ENCODE results near the gene EWSR1.
A peak's percentile ranks its signal among the peaks of the same experiment; 100 is the strongest.

The EWSR1 gene

DNA sequence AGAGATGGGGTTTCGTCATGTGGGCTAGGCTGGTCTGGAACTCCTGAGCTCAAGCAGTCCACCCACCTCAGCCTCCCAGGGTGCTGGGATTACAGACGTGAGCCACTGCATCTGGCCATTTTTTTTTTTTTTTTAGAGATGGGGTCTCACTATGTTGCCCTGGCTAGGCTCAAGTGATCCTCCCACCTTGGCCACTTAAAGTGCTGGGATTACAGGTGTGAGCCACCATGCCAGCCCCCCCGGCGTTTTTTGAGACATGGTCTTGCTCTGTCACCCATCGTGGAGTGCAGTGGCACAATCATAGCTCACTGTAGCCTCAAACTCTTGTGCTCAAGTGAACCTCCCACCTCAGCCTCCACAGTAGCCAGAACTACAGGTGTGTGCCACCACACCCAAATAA is 16.8 kb upstream of the EWSR1 start:
- no peak for DNase-seq (ENCODE audit: low spot score)

DNA sequence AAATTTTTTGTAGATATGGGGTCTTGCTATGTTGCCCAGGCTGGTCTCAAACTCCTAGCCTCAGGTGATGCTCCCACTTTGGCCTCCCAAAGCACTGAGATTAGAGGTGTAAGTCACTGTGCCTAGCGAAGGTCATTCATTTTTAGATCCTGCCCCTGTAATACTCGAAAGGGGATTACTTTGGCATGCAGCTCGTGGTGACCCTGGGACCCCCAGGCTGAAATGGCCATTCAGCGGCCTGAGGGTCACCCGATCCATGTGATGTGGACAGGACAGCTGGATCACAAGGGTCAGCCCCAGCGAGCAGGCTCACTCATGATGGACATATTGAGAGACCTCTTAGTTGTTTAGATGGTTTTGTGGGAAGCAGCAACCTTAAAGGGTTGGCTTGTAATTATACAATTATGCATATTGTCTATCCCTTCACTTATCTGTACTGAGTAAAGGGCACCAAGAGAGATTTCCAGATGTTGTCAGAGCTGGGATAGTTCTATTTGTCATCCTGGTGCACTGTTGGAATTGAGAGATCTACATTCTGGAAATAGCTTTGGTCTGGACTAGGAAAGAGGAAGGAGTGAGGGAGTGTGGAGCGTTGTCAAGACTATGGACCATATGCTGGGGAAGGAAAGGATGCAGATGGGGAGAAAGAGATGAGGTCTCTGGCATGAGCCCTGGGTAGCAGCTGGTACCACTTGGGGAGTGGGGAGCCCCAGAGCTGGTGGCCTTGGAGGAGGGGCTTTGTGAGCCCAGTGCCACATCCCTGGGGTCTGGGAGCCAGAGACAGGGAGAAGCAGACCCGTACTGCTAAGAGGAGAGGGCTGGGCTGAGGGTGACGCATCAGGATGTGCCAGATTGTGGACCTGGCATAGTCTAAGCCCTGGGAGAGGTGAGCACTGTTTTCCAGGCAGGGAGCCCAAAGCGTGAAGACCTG is 15.8 kb upstream of the EWSR1 start:
- DNase-seq (ENCODE audit: low spot score), result no peak

DNA sequence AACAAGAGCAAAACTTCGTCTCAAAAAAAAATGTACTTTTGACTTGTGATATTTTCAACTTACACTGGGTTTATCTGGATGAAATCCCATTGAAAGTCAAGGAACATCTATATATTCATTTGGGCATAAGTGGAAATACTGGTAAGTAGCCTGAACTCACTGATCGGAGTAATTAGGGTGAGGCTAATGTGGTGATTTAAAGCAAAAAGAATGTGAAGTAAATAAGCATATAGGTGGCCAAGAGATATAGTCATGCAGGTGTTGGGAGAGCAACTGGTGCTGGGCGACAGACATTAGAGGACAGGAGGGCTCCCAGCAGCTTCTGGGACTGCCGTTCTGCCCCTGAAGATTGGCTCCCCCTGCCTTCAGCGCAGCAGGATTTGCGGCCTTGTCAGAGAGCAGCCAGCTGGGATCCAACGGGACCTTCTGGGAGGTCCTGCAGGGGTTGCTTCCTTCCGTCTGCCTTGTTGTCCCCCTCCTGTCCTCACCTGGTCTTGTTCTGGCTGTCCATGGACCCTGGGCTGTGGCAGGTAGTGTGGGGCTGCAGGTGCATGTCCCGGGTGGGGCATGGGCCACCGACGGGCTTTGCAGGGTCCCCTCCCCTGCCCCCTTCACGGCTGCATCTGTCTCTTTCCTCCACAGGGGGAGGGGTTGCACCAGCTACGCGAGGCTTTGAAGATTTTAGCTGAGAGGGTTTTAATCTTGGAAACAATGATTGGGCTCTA is 14.3 kb upstream of the EWSR1 start:
- DNase-seq (ENCODE audit: low spot score), result no peak

DNA sequence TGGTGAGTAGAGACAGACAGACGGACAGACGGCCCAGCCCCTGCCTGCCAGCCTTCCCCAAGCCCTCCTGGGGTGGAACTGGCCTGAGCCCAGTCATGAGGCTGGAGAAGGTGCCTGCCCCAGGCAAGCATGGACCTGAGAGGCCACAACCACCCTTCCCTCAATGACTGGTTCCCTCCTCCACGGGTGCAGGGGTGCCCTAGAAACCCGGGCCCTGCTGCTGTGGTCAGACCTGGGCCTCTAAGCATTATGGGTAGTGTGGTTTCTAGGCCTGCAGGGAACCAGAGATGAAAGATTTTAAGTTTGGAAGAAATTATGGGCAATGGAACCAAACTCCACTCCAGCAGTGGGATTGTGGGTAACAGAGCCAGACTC is 13.8 kb upstream of the EWSR1 start:
- no peak for DNase-seq (ENCODE audit: low spot score)

DNA sequence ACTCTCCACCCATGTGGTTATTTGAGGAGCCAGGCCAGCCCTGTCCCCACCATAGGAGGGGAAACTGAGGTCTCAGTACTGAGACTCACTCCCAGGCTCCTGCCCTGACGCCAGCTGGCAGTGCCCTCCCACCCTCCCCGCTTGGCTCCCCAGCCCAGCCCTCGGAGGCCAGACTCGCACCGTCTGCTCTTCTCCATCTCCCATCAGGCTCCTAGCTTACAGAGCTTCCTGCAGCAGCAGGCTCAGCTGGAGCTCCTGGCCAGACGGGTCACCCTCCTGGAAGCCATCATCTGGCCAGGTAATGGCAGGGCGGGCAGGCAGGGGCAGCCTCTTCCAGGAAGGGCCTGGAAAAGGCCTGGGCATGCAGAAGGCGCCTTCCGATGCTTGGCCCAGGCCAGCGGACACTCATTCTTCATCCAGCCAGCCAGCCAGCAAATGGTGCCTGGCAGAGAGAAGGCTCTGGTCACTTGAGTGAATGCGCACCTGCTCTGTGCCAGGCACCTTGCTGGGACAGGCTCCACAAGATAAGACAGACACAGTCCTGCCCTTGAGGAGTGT is 12.9 kb upstream of the EWSR1 start:
- DNase-seq (ENCODE audit: low spot score), result no peak

DNA sequence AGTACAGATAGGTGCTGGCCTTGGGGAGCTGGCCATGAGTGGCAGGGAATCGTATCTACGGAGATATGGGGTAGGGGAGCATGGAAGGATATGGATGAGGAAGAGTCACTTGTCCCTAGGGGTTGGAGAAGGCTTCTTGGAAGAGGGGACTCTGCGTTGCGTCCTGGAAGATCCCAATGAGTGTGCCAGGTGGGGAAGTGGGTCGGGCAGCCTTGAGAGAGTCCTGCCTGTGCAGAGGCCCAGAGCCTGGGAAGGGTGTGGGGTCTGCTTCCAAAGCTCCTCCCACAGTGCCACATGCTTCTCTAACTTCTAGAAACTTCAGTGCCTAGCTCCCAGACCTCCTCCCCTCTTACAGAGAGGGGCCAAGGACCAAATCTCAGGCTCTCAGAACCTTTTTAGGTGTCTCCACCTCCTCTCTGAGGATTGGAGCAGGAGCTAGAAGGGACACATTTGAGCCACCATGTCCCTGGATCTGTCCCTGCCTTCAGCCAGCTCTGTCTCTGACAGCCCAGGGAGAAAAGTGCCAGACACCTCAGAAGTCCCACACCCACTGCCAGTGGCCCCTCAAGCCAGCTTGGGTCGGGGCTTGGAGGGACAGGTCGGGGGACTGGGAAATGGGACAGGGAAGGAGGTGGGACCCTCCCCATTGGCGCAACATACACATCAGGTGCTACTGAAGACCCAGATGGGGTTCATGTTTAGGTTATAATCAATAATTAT is 11.3 kb upstream of the EWSR1 start:
- no peak for DNase-seq (ENCODE audit: low spot score)

DNA sequence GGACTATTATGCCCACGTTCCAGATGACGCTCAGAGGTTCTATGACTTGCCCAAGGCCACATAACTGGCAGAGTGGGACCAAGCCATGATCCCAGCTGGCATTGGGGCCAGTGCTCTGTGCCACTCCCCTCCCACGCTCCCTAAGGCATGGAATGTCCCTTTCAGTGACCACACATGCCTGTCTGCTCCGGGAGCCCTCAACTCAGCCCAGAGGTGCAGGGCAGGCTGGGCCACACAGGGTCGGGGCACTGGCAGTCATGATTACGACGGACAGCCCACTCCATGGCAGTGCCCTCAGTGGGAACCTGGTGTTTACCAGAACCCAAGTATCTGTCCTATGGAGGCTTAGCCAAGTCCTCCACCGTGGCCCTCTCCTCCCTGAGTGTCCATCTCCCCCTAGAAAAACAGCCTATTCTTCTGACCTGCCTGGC is 10.3 kb upstream of the EWSR1 start:
- no peak for DNase-seq (ENCODE audit: low spot score)

DNA sequence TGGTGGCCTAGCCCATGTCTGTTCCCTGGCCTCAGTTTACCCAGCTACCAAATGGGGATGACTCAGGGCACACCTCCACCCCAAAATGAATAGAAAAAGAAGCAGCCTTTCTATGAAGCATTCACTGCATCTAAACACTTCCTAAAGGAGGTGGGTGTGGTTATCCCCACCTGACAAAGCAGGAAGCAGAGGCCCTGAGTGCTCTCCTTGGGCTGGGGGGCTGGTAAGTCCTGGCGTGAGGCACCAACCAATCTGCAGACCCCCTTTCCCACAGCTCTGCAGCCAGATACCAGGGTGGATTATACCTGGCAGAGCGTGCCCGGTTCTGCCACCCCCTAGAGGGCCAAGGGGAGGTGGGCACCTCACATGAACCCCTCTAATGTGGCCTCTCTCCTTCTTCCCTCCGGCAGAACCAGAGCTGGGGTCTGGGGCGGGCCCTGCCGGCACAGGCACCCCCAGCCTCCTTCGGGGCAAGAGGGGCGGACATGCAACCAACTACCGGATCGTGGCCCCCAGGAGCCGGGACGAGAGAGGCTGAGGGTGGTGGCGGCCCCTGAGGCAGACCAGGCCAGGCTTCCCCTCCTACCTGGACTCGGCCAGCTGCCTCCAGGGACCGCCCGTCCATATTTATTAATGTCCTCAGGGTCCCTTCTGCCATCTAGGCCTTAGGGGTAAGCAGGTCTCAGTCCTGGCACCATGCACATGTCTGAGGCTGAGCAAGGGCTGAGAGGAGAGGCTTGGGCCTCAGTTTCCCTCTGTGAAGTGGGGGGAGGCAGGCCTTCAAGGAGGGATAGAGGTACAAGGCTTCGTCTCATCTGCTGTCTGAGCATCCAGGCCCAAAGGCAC is 9.4 kb upstream of the EWSR1 start:
- no peak for DNase-seq (ENCODE audit: low spot score)

DNA sequence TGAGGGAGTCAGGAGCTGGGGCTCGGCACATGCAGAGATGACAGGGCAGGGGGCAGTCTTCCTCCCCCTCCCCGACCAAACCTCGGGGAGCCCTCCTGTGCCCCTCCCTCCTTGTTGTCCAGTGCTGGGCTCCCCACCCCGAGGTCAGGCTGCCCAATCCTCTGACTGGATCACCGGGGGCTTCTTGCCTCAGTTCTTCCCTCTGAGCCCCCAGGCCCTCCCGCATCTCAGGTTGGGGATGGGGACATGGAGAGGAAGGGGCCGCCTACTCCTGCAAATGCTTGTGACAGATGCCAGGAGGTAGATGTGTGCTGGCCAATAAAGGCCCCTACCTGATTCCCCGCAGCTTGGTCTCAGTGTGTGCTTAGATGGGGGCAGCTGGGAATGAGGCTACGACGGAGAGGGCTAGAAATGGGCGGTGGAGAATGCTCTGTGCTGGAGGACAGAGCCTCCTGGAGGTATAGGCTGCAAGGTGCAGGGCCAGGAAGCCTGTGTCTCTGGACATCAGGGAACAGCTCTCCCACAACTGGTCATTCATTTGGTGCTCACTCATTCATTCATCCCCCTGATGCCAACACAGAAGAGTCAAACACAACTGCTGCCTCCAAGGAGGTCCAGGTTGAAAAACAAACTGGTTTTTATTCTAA is 8.7 kb upstream of the EWSR1 start:
- no peak for DNase-seq (ENCODE audit: low spot score)

DNA sequence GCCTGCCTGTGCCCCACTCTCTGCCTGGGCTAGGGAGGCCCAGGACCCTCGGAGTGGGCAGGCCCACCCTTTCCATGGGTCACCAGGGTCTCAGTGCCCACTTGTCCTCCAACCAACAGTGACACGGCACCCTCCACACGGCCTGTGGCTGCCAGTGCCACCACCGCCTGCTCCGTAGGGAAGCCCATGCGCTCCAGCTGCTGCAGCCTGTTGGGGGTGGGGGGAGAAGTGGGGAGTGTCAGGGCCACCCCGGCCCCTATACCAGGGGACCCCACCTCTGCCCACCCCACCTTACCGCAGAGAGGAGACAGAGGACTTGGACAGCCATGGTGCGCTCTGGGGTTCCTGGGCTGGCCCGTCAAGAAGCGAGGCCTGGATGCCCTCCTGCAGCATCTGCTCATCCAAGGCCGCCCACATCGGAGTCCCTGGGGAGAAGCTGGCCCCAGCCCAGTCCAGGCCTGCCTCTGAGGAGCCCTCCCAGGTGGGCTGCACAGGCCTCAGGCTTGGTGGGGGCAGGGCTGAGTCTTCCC is 8.0 kb upstream of the EWSR1 start:
- no peak for DNase-seq (ENCODE audit: low spot score)

DNA sequence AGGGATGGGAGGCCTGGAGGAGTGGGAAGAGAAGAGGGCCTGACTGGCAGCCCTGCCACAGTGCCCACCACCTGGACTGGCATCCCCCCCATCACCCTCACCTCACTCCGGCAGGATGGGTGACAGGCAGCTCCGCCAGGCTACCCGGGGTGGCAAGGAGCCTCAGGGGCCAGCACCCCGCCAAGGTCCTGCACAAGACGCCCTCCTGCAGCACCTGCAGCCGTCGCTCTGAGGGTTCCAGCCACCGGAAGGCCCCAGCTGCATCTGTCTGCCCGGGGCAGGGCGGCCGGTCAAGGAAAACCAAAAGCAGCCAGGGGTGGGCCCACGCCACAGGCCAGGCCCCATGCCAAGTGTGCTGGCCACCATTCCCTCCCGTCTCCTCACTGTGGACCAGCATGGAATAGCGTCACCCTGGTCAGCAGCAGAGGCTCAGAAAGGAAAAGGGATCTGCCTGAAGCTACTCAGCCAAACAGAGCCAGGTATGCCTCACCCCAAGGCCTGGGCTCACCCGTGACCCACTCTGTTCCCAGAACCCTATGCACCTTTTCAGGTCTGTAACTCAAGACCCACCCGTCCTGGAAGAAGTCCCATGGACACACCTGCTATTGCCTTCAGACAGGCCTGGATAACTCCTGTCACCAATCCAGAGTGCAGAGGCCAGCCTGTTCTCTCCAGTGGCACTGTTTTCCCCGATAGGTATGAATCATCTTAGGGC is 7.3 kb upstream of the EWSR1 start:
- DNase-seq (ENCODE audit: low spot score), result no peak

DNA sequence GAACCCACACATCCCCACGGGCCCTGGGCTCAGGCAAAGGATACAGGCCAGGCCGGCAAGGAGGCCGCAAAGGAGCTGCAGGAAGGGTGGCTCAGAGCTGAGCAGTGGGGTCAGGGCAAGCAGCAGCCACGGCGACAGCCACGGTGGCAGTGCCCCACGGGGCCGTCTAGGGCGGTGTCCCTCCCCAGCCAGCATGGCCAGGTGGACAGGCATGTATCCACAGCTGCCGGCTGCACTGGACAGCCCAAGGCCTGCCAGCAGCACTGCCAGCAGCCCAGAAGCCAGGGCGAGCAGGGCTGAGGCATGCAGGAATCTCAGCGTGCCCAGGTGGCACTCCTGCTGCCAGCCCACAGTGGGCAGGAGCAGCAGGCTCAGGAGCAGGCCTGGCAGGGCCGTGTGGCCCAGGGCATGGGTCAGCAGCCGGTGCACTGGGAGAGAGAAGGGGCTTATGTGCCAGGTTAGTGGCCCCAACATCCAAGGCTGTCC is 4.2 kb upstream of the EWSR1 start:
- DNase-seq (ENCODE audit: low spot score), result no peak

DNA sequence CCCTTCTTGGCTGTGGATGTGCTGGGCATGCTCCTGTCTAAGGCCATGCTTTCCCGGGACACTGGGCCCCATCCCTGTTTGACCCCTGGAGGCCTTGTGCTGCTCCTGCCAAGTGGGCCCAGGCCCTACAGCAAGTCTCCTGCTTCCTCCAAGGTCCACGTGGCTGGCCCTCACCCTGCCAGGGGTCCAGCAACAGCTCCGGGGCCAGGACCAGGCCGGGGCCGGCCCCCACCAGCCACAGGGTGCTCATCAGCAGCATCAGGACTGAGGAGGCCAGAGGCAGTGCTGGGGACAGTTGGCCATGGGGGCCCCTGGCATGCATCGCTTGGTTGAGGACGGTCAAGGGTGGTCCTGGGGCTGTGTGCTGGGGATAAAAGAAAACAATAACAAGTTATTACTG is 2.8 kb upstream of the EWSR1 start:
- DNase-seq (ENCODE audit: low spot score), result no peak

DNA sequence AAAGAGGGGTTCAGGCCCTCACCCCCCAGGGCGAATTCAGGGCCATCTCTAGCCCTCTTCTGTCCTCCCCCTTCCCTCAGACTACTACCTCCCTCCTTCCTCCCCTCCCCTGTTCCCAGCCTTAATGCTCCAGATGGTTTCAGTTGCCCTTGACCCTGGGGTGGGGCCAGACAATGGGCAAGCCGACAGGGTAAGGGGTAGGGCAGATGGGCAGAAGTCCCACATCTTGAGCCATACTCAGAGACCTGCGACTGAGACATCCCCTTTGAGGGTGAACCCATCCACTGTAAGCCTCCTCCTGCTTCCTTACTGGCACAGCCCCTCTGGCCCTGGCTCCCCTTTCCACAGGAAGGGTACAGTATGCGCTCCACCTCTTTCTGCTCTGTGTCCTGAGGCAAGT is 2.1 kb upstream of the EWSR1 start:
- DNase-seq (ENCODE audit: low spot score), result no peak

DNA sequence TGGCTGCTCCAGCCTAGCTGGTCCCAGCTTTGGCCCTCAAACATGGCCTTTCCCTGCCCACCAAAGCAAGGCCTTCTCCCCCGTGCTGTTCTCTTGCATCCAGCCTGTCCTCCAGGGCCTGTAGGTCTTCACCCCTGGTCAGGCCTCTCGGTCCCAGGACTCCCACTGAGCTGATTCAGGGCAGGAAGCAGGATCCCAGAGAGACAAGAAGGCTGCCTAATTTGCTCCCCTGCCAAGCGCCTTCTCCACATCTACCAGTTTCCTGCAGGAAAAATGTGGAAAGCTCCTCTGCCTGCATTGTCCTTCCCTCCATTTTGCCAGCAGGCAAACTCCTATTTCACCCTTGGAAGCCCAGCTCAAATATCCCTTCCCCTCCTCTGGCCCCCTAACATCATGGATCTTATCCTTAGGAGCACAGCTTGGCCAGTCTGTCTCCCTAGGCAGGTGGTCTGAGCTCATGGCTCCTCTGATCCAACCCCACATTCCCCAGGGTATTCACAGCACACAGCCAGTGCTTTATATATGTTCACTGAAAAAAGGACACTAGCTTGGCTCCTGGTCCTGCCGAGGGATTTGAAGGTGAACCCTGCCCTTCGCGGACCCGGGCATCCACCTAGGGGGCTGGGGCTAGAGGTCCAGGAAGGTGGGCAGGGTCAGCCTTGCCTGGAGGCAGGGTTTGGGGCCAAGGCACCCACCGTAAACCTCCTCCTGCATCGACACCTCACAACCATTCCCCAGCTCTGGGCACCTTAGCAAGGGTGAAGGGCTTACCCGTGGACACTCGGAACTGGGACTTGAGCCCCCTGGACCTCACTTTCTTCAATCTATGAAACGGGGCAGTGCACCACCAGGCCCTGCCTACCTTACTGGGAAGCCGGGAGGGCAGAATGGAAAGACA is 1.3 kb upstream of the EWSR1 start:
- DNase-seq (ENCODE audit: low spot score), result no peak

DNA sequence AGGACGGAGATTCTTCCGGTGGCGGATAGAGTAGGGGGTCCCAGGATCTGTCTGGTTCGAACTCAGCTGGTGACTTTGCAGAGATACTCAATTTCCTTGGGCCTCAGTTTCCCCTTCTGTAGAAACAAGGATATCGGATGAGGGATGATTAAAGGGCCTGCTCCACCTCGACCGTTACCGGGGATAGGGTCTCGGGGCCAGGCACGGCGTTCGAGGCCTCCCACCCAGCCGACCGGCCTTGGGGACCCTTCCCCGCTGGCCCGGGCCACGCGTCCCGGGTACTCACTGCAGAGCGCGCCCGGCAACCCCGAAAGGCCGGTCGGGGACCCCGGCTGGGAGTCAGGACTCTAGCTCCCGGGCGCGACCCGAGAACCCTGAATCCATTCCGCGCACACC is 608 bp upstream of the EWSR1 start:
- no peak for DNase-seq (ENCODE audit: low spot score)

DNA sequence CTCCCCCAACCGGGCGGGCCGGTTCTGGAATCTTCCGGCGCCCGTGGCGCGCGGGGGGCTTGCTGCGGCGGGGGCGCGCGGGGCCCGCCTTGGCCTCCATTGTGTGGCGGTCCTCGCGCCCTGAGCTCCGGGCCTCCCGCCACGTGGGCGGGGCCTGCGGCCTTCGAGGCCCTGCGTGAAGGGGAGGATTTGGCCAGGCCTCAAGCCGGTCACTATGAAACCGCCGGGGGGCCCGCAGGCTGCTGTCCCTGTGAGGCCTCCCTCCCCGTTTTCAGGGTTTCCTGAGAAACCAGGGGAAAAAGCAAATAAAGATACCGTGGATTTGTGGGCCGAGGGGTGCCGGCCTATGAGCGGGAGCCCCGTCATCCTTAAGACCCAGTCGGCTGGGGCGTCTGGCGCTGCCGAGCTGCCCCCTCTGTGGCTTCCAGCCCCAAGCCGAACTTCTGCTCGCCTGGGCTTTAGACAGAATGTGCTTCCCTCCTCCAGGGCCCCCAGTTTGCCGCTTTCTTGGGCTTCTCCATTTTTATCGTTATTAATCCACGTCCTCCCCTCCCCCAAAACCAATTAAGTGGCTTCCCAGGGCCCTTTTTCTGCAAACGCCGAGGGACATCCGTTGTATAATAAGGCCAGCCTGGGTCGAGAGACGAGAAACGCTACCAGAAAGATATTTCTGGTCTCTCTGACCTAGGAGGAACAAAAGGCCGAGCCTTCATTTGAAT is 602 bp downstream of the EWSR1 start:
- peak; percentile 48 for DNase-seq (ENCODE audit: low spot score)

DNA sequence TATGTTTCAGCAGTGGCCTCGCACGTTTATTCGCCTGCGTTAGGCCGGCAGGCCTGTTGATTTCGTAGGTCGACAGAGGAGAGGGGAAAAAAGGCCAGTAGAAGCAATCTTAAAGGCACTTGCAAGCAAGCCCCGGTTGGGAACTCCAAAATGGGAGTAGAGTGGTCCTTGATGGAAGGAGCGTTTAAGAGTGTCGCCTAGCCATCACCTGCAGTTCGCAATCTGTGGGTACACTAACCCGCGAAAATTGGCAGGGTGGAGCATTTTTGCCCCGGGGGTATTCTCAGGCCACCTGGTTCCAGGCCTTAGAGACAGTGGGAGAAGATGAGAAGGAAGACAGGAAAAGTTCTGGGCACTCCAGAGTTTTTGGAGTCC is 1.1 kb downstream of the EWSR1 start:
- no peak for DNase-seq (ENCODE audit: low spot score)

Measured in LoVo (cell line).